Limb (tissue), 2 donors: Measurements from ENCODE around the gene UVRAG.

Source experiments
- DNase-seq, 2 donors: peaks; one replicate each; pipeline ENCODE4 v3.0.0-alpha.2; 2016; ENCODE audit errors: extremely low spot score in 2 of 2

UVRAG gene

GRCh38 chr11:76162336-76163288, 347.6 kb downstream of the UVRAG start:
- no peak for DNase-seq

- DNase-seq = no peak
These were observed 348.4 kb downstream of the UVRAG start for GRCh38 chr11:76163289-76163880.

- no peak for DNase-seq
These were observed 349.1 kb downstream of the UVRAG start for GRCh38 chr11:76164081-76164480.

GRCh38 chr11:76164861-76165751, 350.1 kb downstream of the UVRAG start:
- DNase-seq = no peak

- no peak for DNase-seq
These were observed 351.3 kb downstream of the UVRAG start for GRCh38 chr11:76166314-76166713.

GRCh38 chr11:76167590-76167989, 352.6 kb downstream of the UVRAG start:
- peak; percentile 42 to 63 for DNase-seq

- DNase-seq = no peak
These were observed 354.5 kb downstream of the UVRAG start for GRCh38 chr11:76169473-76169896.

GRCh38 chr11:76170468-76170867, 355.5 kb downstream of the UVRAG start:
- DNase-seq = no peak

- DNase-seq = no peak
These were observed 357.6 kb downstream of the UVRAG start for GRCh38 chr11:76172583-76172982.

GRCh38 chr11:76173663-76174062, 358.7 kb downstream of the UVRAG start:
- DNase-seq = no peak

GRCh38 chr11:76174330-76174729, 359.3 kb downstream of the UVRAG start:
- no peak for DNase-seq

- no peak for DNase-seq
These were observed 360.8 kb downstream of the UVRAG start for GRCh38 chr11:76175783-76176182.

GRCh38 chr11:76176463-76176862, 361.5 kb downstream of the UVRAG start:
- DNase-seq = no peak

GRCh38 chr11:76177250-76177686, 362.3 kb downstream of the UVRAG start:
- no peak for DNase-seq

- DNase-seq = no peak
These were observed 364.1 kb downstream of the UVRAG start for GRCh38 chr11:76179147-76179546.

GRCh38 chr11:76181371-76181770, 366.4 kb downstream of the UVRAG start:
- DNase-seq = no peak

GRCh38 chr11:76184551-76184993, 369.6 kb downstream of the UVRAG start:
- DNase-seq = no peak

- no peak for DNase-seq
These were observed 370.5 kb downstream of the UVRAG start for GRCh38 chr11:76185511-76185910.

- DNase-seq = peak; percentile 48 to 77
These were observed 371.0 kb downstream of the UVRAG start for GRCh38 chr11:76185931-76186401.

- no peak for DNase-seq
These were observed 371.8 kb downstream of the UVRAG start for GRCh38 chr11:76186776-76187279.

GRCh38 chr11:76188873-76189272, 373.9 kb downstream of the UVRAG start:
- DNase-seq = no peak
